HepG2 (cell line): ENCODE measurements around the gene GATAD2B. TPM values are rescaled to one million over a fixed set of nuclear protein-coding genes. Genes with fewer than 3 reads are reported as not detected.

Experiments used
- HDAC2 ChIP-seq: sonication (generic); formaldehyde crosslinking; IDR thresholded peaks from 2 replicates; pipeline ENCODE4 v1.4.0; 2020; ENCODE audit warnings: missing genetic modification reagents
- HNRNPL ChIP-seq: fragments of 200-400 bp; formaldehyde crosslinking; IDR thresholded peaks from 2 replicates; pipeline ENCODE4 v1.6.1; 2017; ENCODE audit warnings: mild to moderate bottlenecking, low read depth, low read length
- MAFG ChIP-seq: sonication (generic); formaldehyde crosslinking; IDR thresholded peaks from 2 replicates; pipeline ENCODE4 v1.5.1; 2020; ENCODE audit warnings: mild to moderate bottlenecking, missing genetic modification reagents
- MIER2 ChIP-seq: IDR thresholded peaks from 2 replicates; pipeline ENCODE4 v1.6.1; 2016; ENCODE audit warnings: missing biosample characterization, missing genetic modification reagents
- MTA1 ChIP-seq: sonication (generic); formaldehyde crosslinking; IDR thresholded peaks from 2 replicates; pipeline ENCODE4 v1.4.0; 2020; ENCODE audit warnings: missing genetic modification reagents, mild to moderate bottlenecking, borderline replicate concordance
- NFE2L2 ChIP-seq: fragments of 150-350 bp; IDR thresholded peaks from 2 replicates; pipeline ENCODE4 v1.6.1; 2014; ENCODE audit warnings: low read length
- POLR2AphosphoS2 ChIP-seq: IDR thresholded peaks from 2 replicates; pipeline ENCODE4 v1.6.1; 2011; ENCODE audit warnings: low read depth, low read length, improper control_type of control experiment
- ZFP82 ChIP-seq: sonication (generic); formaldehyde crosslinking; IDR thresholded peaks from 2 replicates; pipeline ENCODE4 v1.5.1; 2020; ENCODE audit warnings: mild to moderate bottlenecking, missing genetic modification reagents, borderline replicate concordance
- ZNF225 ChIP-seq: sonication (generic); formaldehyde crosslinking; IDR thresholded peaks from 2 replicates; pipeline ENCODE4 v1.4.0; 2020; ENCODE audit warnings: mild to moderate bottlenecking, missing genetic modification reagents
- ZNF24 ChIP-seq: fragments of 450-650 bp; IDR thresholded peaks from 2 replicates; pipeline ENCODE4 v1.6.1; 2017; ENCODE audit warnings: antibody characterized with exemption, mild to moderate bottlenecking
- ZNF441 ChIP-seq: sonication (generic); formaldehyde crosslinking; IDR thresholded peaks from 2 replicates; pipeline ENCODE4 v1.7.0; 2021; ENCODE audit warnings: missing genetic modification reagents, borderline replicate concordance
- ZSCAN25 ChIP-seq: sonication (generic); formaldehyde crosslinking; IDR thresholded peaks from 2 replicates; pipeline ENCODE4 v1.8.0; 2022; ENCODE audit warnings: mild to moderate bottlenecking, missing genetic modification reagents
- ZSCAN30 ChIP-seq: sonication (generic); formaldehyde crosslinking; IDR thresholded peaks from 2 replicates; pipeline ENCODE4 v1.5.0; 2020; ENCODE audit warnings: mild to moderate bottlenecking, missing genetic modification reagents
- polyA plus RNA-seq, 8 experiments: library from polyadenylated mRNA; depleted of rRNA in 3 of 8; stranded (reverse) in 7 of 8; unstranded in 1 of 8; fragments of >200 nt; fragmentation: Illumina TruSeq in 4 of 8; extraction: Trizol in 4 of 8; gene quantifications; 2 replicates each; pipeline versions ENCODE4 v1.2.1 to v1.2.3, GENCODE V29; 2011 to 2016; ENCODE audit warnings: low read depth in 4 of 8, missing spikeins in 1 of 8, mixed read lengths in 1 of 8; ENCODE audit not compliant: insufficient read depth in 1 of 8
- total RNA-seq, 5 experiments: library from RNA; depleted of rRNA; stranded (reverse); fragments of >200 nt; fragmentation: Illumina TruSeq; extraction: Trizol; gene quantifications; 2 replicates each; pipeline ENCODE4 v1.2.3, GENCODE V29; 2016; ENCODE audit warnings: low read depth in 1 of 5
- TF ChIP-seq, protein P1 (sequence below): sonication (generic); formaldehyde crosslinking; IDR thresholded peaks from 2 replicates; pipeline ENCODE4 v1.8.0; 2022; ENCODE audit warnings: low read depth, missing genetic modification reagents
- TF ChIP-seq, protein P2 (sequence below): sonication (generic); formaldehyde crosslinking; IDR thresholded peaks from 2 replicates; pipeline ENCODE4 v1.4.0; 2020; ENCODE audit warnings: mild to moderate bottlenecking, missing genetic modification reagents, borderline replicate concordance
- TF ChIP-seq, protein P3 (sequence below): sonication (generic); formaldehyde crosslinking; IDR thresholded peaks from 2 replicates; pipeline ENCODE4 v1.4.0; 2020; ENCODE audit warnings: mild to moderate bottlenecking, missing genetic modification reagents
- TF ChIP-seq, protein P4 (sequence below): sonication (generic); IDR thresholded peaks from 2 replicates; pipeline ENCODE4 v1.6.1; 2016; ENCODE audit warnings: low read depth, borderline replicate concordance
- TF ChIP-seq, protein P5 (sequence below): sonication (generic); formaldehyde crosslinking; IDR thresholded peaks from 2 replicates; pipeline ENCODE4 v1.5.0; 2020; ENCODE audit warnings: mild to moderate bottlenecking, missing genetic modification reagents, borderline replicate concordance
- TF ChIP-seq, protein P6 (sequence below): sonication (generic); formaldehyde crosslinking; IDR thresholded peaks from 2 replicates; pipeline ENCODE4 v1.4.0; 2020; ENCODE audit warnings: mild to moderate bottlenecking, missing genetic modification reagents

The GATAD2B gene
- total and polyA plus RNA-seq, 2 of the 13 experiments (the other 11 are each of a cell fraction or from before 2014, with no cell fraction given), result 3.2 to 5.2 TPM

DNA sequence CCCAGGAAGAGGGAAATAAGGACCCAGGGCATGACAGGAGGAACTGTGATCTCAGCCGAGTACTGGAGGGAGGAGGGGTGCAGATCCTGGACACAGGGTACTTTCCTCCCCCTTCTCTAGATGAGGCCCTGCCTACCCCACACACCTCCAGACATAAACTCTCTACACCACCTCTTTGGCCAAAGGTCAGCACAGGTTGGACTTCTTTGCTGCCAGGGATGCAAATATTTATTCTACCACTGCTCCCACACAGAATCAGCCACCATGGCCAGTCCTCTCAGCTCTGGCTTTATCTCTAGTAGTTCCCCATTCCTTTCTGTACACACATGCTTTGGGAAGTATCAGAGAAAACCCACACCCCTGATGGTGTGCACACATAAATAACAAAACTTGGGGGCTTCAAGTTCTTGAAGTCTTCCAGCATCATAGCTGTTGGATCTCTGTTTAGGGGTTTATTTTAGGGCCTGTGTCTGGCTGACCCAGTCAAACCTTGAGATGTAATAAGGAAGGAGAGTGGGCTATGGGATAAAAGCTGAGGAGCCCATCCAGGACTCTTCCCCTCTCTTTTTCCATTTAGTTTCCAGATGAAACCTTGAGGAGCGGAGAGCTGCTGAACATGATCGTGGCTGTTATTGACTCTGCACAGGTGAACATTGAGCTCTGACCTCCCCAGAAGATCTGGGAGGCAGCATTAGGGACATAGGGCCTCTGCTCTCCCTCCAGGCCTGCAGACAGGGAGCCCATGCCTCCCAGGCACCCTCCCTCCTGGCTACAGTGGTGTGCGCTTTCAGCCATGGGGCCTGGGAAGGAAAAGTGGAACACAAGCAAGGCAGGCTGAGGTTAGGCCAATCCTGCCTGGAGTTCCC lies 154.2 kb downstream of the GATAD2B start (continued):
- TF ChIP-seq, protein P1, sequence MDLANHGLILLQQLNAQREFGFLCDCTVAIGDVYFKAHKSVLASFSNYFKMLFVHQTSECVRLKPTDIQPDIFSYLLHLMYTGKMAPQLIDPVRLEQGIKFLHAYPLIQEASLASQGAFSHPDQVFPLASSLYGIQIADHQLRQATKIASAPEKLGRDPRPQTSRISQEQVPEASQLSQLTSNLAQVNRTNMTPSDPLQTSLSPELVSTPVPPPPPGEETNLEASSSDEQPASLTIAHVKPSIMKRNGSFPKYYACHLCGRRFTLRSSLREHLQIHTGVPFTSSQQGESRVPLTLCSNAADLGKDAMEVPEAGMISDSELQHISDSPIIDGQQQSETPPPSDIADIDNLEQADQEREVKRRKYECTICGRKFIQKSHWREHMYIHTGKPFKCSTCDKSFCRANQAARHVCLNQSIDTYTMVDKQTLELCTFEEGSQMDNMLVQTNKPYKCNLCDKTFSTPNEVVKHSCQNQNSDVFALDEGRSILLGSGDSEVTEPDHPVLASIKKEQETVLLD, result no peak
- TF ChIP-seq NFE2L2 (no peak), POLR2AphosphoS2 (no peak), ZSCAN30 (CRISPR knock-in tag) (no peak), ZNF24 (no peak), ZSCAN25 (CRISPR knock-in tag) (peak; percentile 78; the same call in 1 of the 2 replicates), ZNF225 (CRISPR knock-in tag) (no peak), ZNF441 (CRISPR knock-in tag) (no peak), HNRNPL (no peak), ZFP82 (CRISPR knock-in tag) (no peak), MTA1 (CRISPR knock-in tag) (no peak; the same call in 1 of the 2 replicates), HDAC2 (CRISPR knock-in tag) (no peak), MAFG (CRISPR knock-in tag) (no peak), MIER2 (CRISPR knock-in tag) (no peak)
- TF ChIP-seq, protein P2, sequence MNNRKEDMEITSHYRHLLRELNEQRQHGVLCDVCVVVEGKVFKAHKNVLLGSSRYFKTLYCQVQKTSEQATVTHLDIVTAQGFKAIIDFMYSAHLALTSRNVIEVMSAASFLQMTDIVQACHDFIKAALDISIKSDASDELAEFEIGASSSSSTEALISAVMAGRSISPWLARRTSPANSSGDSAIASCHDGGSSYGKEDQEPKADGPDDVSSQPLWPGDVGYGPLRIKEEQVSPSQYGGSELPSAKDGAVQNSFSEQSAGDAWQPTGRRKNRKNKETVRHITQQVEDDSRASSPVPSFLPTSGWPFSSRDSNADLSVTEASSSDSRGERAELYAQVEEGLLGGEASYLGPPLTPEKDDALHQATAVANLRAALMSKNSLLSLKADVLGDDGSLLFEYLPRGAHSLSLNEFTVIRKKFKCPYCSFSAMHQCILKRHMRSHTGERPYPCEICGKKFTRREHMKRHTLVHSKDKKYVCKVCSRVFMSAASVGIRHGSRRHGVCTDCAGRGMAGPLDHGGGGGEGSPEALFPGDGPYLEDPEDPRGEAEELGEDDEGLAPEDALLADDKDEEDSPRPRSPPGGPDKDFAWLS (CRISPR knock-in tag), result no peak
- TF ChIP-seq, protein P3, sequence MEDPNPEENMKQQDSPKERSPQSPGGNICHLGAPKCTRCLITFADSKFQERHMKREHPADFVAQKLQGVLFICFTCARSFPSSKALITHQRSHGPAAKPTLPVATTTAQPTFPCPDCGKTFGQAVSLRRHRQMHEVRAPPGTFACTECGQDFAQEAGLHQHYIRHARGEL (CRISPR knock-in tag), result no peak
- TF ChIP-seq, protein P4, sequence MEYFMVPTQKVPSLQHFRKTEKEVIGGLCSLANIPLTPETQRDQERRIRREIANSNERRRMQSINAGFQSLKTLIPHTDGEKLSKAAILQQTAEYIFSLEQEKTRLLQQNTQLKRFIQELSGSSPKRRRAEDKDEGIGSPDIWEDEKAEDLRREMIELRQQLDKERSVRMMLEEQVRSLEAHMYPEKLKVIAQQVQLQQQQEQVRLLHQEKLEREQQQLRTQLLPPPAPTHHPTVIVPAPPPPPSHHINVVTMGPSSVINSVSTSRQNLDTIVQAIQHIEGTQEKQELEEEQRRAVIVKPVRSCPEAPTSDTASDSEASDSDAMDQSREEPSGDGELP, result peak; percentile 63; the same call in 1 of the 2 replicates
- TF ChIP-seq, protein P5, sequence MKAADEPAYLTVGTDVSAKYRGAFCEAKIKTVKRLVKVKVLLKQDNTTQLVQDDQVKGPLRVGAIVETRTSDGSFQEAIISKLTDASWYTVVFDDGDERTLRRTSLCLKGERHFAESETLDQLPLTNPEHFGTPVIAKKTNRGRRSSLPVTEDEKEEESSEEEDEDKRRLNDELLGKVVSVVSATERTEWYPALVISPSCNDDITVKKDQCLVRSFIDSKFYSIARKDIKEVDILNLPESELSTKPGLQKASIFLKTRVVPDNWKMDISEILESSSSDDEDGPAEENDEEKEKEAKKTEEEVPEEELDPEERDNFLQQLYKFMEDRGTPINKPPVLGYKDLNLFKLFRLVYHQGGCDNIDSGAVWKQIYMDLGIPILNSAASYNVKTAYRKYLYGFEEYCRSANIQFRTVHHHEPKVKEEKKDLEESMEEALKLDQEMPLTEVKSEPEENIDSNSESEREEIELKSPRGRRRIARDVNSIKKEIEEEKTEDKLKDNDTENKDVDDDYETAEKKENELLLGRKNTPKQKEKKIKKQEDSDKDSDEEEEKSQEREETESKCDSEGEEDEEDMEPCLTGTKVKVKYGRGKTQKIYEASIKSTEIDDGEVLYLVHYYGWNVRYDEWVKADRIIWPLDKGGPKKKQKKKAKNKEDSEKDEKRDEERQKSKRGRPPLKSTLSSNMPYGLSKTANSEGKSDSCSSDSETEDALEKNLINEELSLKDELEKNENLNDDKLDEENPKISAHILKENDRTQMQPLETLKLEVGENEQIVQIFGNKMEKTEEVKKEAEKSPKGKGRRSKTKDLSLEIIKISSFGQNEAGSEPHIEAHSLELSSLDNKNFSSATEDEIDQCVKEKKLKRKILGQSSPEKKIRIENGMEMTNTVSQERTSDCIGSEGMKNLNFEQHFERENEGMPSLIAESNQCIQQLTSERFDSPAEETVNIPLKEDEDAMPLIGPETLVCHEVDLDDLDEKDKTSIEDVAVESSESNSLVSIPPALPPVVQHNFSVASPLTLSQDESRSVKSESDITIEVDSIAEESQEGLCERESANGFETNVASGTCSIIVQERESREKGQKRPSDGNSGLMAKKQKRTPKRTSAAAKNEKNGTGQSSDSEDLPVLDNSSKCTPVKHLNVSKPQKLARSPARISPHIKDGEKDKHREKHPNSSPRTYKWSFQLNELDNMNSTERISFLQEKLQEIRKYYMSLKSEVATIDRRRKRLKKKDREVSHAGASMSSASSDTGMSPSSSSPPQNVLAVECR (CRISPR knock-in tag), result peak; percentile 49; the same call in 1 of the 2 replicates
- TF ChIP-seq, protein P6, sequence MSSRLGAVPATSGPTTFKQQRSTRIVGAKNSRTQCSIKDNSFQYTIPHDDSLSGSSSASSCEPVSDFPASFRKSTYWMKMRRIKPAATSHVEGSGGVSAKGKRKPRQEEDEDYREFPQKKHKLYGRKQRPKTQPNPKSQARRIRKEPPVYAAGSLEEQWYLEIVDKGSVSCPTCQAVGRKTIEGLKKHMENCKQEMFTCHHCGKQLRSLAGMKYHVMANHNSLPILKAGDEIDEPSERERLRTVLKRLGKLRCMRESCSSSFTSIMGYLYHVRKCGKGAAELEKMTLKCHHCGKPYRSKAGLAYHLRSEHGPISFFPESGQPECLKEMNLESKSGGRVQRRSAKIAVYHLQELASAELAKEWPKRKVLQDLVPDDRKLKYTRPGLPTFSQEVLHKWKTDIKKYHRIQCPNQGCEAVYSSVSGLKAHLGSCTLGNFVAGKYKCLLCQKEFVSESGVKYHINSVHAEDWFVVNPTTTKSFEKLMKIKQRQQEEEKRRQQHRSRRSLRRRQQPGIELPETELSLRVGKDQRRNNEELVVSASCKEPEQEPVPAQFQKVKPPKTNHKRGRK, result no peak
